H9 (cell line): ENCODE measurements around the gene HECW1. TPM values are rescaled to one million over a fixed set of nuclear protein-coding genes. Genes with fewer than 3 reads are reported as not detected.

Source experiments
- DNase-seq: peaks from one replicate; pipeline ENCODE4 v3.0.0-alpha.2; 2017
- H2AFZ ChIP-seq: one replicate; pipeline ENCODE4 v1.6.1; 2013; ENCODE audit warnings: mild to moderate bottlenecking, low read length, control low read depth, moderate library complexity
- H2AK5ac ChIP-seq: 2 replicates; pipeline ENCODE4 v1.6.1; 2013; ENCODE audit warnings: low read length, control low read depth, mixed read lengths; ENCODE audit not compliant: insufficient read length
- H2BK120ac ChIP-seq: one replicate; pipeline ENCODE4 v1.6.1; 2013; ENCODE audit warnings: low read depth, mild to moderate bottlenecking, low read length, control low read depth, inconsistent platforms; ENCODE audit not compliant: poor library complexity, severe bottlenecking
- H2BK12ac ChIP-seq: 2 replicates; pipeline ENCODE4 v1.6.1; 2013; ENCODE audit warnings: low read length, control low read depth, mixed read lengths, low read depth; ENCODE audit not compliant: insufficient read length
- H2BK15ac ChIP-seq: 2 replicates; pipeline ENCODE4 v1.6.1; 2013; ENCODE audit warnings: low read depth, low read length, control low read depth
- H2BK20ac ChIP-seq: one replicate; pipeline ENCODE4 v1.6.1; 2013; ENCODE audit warnings: low read depth, mild to moderate bottlenecking, low read length, control low read depth, inconsistent platforms; ENCODE audit not compliant: poor library complexity, severe bottlenecking
- H2BK5ac ChIP-seq: 2 replicates; pipeline ENCODE4 v1.6.1; 2013; ENCODE audit warnings: low read length, control low read depth, mixed read lengths; ENCODE audit not compliant: insufficient read length
- H3K14ac ChIP-seq: 2 replicates; pipeline ENCODE4 v1.6.1; 2013; ENCODE audit warnings: low read length, control low read depth; ENCODE audit not compliant: insufficient read depth
- H3K18ac ChIP-seq: 2 replicates; pipeline ENCODE4 v1.6.1; 2013; ENCODE audit warnings: low read depth, mild to moderate bottlenecking, mixed read lengths, low read length, control low read depth; ENCODE audit not compliant: insufficient read length
- H3K23ac ChIP-seq: 2 replicates; pipeline ENCODE4 v1.6.1; 2013; ENCODE audit warnings: low read length, control low read depth, mixed read lengths, low read depth; ENCODE audit not compliant: insufficient read length
- H3K23me2 ChIP-seq: 2 replicates; pipeline ENCODE4 v1.6.1; 2013; ENCODE audit warnings: low read depth, mild to moderate bottlenecking, mixed read lengths, low read length, control low read depth; ENCODE audit not compliant: insufficient read length, poor library complexity, severe bottlenecking
- H3K27ac ChIP-seq: 2 replicates; pipeline ENCODE4 v1.5.1; 2013; ENCODE audit warnings: low read length, control low read depth, mixed read lengths, low read depth; ENCODE audit not compliant: insufficient read length
- H3K27me3 ChIP-seq: 2 replicates; pipeline ENCODE4 v1.6.1; 2013; ENCODE audit warnings: low read length, control low read depth, inconsistent platforms; ENCODE audit not compliant: insufficient read depth
- H3K4ac ChIP-seq: 2 replicates; pipeline ENCODE4 v1.6.1; 2013; ENCODE audit warnings: low read depth, mild to moderate bottlenecking, control low read depth, inconsistent platforms, low read length, moderate library complexity
- H3K4me1 ChIP-seq: 2 replicates; pipeline ENCODE4 v1.6.1; 2013; ENCODE audit warnings: low read length, control low read depth, inconsistent platforms; ENCODE audit not compliant: insufficient read depth
- H3K4me2 ChIP-seq: 2 replicates; pipeline ENCODE4 v1.6.1; 2013; ENCODE audit warnings: low read length, control low read depth, mixed read lengths; ENCODE audit not compliant: insufficient read length, insufficient read depth
- H3K56ac ChIP-seq: 2 replicates; pipeline ENCODE4 v1.6.1; 2013; ENCODE audit warnings: low read depth, mild to moderate bottlenecking, mixed read lengths, low read length, control low read depth; ENCODE audit not compliant: insufficient read length
- H3K79me1 ChIP-seq: 2 replicates; pipeline ENCODE4 v1.6.1; 2013; ENCODE audit warnings: low read depth, mild to moderate bottlenecking, moderate library complexity, low read length, control low read depth, inconsistent platforms; ENCODE audit not compliant: insufficient read depth, poor library complexity, severe bottlenecking
- H3K79me2 ChIP-seq: 2 replicates; pipeline ENCODE4 v1.6.1; 2013; ENCODE audit warnings: low read length, control low read depth, inconsistent platforms; ENCODE audit not compliant: insufficient read depth
- H3K9ac ChIP-seq: 2 replicates; pipeline ENCODE4 v1.6.1; 2013; ENCODE audit warnings: low read length, control low read depth, mixed read lengths; ENCODE audit not compliant: insufficient read length; ENCODE audit errors: extremely low read depth
- H3K9me3 ChIP-seq: one replicate; pipeline ENCODE4 v1.6.1; 2013; ENCODE audit warnings: low read depth, low read length, inconsistent platforms; ENCODE audit not compliant: control insufficient read depth
- H3T11ph ChIP-seq: one replicate; pipeline ENCODE4 v1.6.1; 2013; ENCODE audit warnings: mild to moderate bottlenecking, low read length, control low read depth, inconsistent platforms
- H4K20me1 ChIP-seq: one replicate; pipeline ENCODE4 v1.6.1; 2013; ENCODE audit not compliant: control insufficient read depth, insufficient read length, insufficient read depth
- H4K5ac ChIP-seq: 2 replicates; pipeline ENCODE4 v1.6.1; 2013; ENCODE audit warnings: low read depth, mild to moderate bottlenecking, mixed read lengths, low read length, control low read depth; ENCODE audit not compliant: insufficient read length
- H4K8ac ChIP-seq: replicated peaks from 2 replicates; pipeline ENCODE4 v1.6.1; 2013; ENCODE audit warnings: low read length, control low read depth, mixed read lengths, low read depth; ENCODE audit not compliant: insufficient read length
- H4K91ac ChIP-seq: 2 replicates; pipeline ENCODE4 v1.6.1; 2013; ENCODE audit warnings: low read depth, mild to moderate bottlenecking, moderate library complexity, mixed read lengths, low read length, control low read depth; ENCODE audit not compliant: insufficient read length
- H3K27ac Mint-ChIP-seq, 3 experiments: 2 replicates in 2 of 3; 3 replicates in 1 of 3; pipeline ENCODE4 v1.8.0; 2020 to 2021; ENCODE audit warnings: mixed read lengths in 3 of 3, mild to moderate bottlenecking in 1 of 3, moderate library complexity in 1 of 3
- H3K27me3 Mint-ChIP-seq: 2 replicates; pipeline ENCODE4 v1.8.0; 2021; ENCODE audit warnings: low read depth, mild to moderate bottlenecking, moderate library complexity, mixed read lengths
- H3K36me3 Mint-ChIP-seq, 3 experiments: 2 replicates in 2 of 3; 3 replicates in 1 of 3; pipeline ENCODE4 v1.8.0; 2020 to 2021; ENCODE audit warnings: low read depth in 3 of 3, mixed read lengths in 3 of 3; ENCODE audit not compliant: insufficient read depth in 1 of 3
- H3K4me1 Mint-ChIP-seq, 2 experiments: 2 replicates each; pipeline ENCODE4 v1.8.0; 2020; ENCODE audit warnings: mixed read lengths in 2 of 2
- H3K4me3 Mint-ChIP-seq, 2 experiments: 2 replicates in 1 of 2; 3 replicates in 1 of 2; pipeline ENCODE4 v1.8.0; 2020 to 2021; ENCODE audit warnings: mild to moderate bottlenecking in 2 of 2, mixed read lengths in 2 of 2, moderate library complexity in 1 of 2
- H3K9me3 Mint-ChIP-seq, 2 experiments: 2 replicates in 1 of 2; 3 replicates in 1 of 2; pipeline ENCODE4 v1.8.0; 2020; ENCODE audit warnings: mild to moderate bottlenecking in 2 of 2, mixed read lengths in 2 of 2, moderate library complexity in 1 of 2
- CTCF ChIP-seq: fragments of 200-600 bp; sonication (generic); conservative IDR thresholded peaks from 3 replicates; pipeline ENCODE4 v1.8.0; 2021; ENCODE audit warnings: antibody characterized with exemption, mild to moderate bottlenecking
- WGBS: extraction: QIAGEN DNeasy Blood & Tissue Kit; methylation state at CpG from one replicate; pipeline ENCODE4 v1.1.7; 2013; ENCODE audit warnings: missing lambda C conversion rate, low lambda C conversion rate, mixed read lengths; ENCODE audit not compliant: insufficient read length; ENCODE audit errors: extremely low coverage; 5-methylcytosine and 5-hydroxymethylcytosine counted together
- total RNA-seq: library from RNA; stranded (reverse); gene quantifications from 2 replicates; pipeline ENCODE4 v1.2.1, GENCODE V29; 2021

HECW1 gene
- total RNA-seq, 1 experiment from 2014 or later: 5.0 TPM

GRCh38 chr7:43244232-43244631 lies 131.8 kb downstream of the HECW1 start:
- no peak overlapping the region for H2BK12ac ChIP-seq
- no peak overlapping the region for H4K8ac ChIP-seq
- H3K4me2 ChIP-seq: no peak overlapping the region
- no peaks in the 10 kb centered on the region for H3K27me3 ChIP-seq
- no CpG with 5 or more reads among the region's 3 CpGs for WGBS
- no peaks in the 10 kb centered on the region; the same call in 1 of the 2 replicates for H3K4me1 ChIP-seq
- Mint-ChIP-seq H3K36me3 (no peaks in the 10 kb centered on the region; a peak in 1 of 7 replicates), H3K27ac (no peak overlapping the region; a peak in 1 of 7 replicates), H3K27me3 (peaks cover 2% of the 10 kb centered on the region; the same call in 1 of the 2 replicates), H3K4me1 (peaks cover 11 to 19% of the 10 kb centered on the region in 2 experiments), H3K9me3 (no peaks in the 10 kb centered on the region; a peak in 1 of 5 replicates), H3K4me3 (no peak overlapping the region)
- no peak overlapping the region for H3K4ac ChIP-seq
- no peaks in the 10 kb centered on the region for H3K79me1 ChIP-seq
- H2BK20ac ChIP-seq: no peak overlapping the region
- no peak overlapping the region for H2BK15ac ChIP-seq
- H2AFZ ChIP-seq: no peak overlapping the region
- no peak overlapping the region for H3K9ac ChIP-seq
- no peak overlapping the region for H3K18ac ChIP-seq
- no peak overlapping the region for H2BK5ac ChIP-seq
- H4K5ac ChIP-seq: no peak overlapping the region
- H2BK120ac ChIP-seq: no peak overlapping the region
- no peak overlapping the region for H3K56ac ChIP-seq
- TF ChIP-seq CTCF: no peak
- no peak overlapping the region for H3T11ph ChIP-seq
- no peak overlapping the region for H3K27ac ChIP-seq
- H3K9me3 ChIP-seq: no peaks in the 10 kb centered on the region
- H2AK5ac ChIP-seq: no peak overlapping the region
- no peak for DNase-seq
- H3K23ac ChIP-seq: no peak overlapping the region
- no peaks in the 10 kb centered on the region for H4K20me1 ChIP-seq
- H3K23me2 ChIP-seq: no peaks in the 10 kb centered on the region
- H4K91ac ChIP-seq: no peak overlapping the region
- H3K79me2 ChIP-seq: no peaks in the 10 kb centered on the region
- no peak overlapping the region for H3K14ac ChIP-seq
